Skeletal muscle cell (primary cell): Measurements from ENCODE around the gene SCAI.
"Not testable (repeated sequence)": the region's sequence is repeated elsewhere in the genome, so short reads cannot be mapped to it uniquely, and the experiment has no call there.

Source experiments
- DNase-seq: peaks from one replicate; pipeline ENCODE4 v3.0.0-alpha.2; 2010; ENCODE audit warnings: low read depth
- H3K4me3 ChIP-seq: 2 replicates; pipeline ENCODE4 v1.5.1; 2011; ENCODE audit warnings: low read depth, mild to moderate bottlenecking, control low read depth, low read length, moderate library complexity

The SCAI gene

DNA sequence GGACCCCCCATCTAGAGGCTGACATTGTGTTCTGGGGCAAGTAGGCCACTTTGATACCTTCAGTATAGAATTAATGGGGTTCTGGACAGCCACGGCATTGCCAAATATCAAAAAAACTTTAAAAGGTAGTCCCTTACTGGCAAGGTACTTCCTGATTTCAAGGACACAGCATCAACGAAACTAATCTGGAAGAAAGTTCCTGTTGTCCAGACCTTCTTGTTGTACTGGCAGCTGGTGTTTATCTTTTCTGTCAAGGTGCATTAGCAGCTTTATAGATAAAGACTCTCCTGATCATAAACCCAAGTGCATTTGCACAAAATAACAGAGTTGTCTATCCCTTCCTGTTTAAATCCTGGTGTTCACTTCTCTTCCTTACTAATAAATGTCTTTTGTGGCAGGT, 178.7 kb downstream of the SCAI start:
- H3K4me3 ChIP-seq: no peak overlapping the region

DNA sequence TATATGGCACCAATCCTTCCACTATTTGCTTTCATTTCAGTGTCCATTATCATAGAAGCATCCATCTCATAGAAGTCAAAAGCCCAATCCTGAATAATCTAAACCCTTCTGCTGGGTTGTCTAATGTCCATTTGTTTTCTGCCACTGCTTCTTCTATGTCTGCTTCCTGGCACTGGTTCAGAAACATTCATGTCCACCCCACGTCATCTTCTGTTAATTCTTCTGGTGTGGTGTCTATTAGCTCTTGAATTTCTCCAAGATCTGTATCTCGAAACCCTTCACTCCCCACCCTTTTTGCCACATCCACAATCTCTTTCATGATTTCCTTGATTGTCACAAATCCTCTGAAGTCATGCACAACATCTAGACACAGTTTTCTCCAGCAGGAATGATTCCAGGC, 179.3 kb downstream of the SCAI start:
- no peak for DNase-seq
- no peak overlapping the region for H3K4me3 ChIP-seq

More for the DNA sequence above, 178.7 kb downstream of the SCAI start:
- DNase-seq: no peak

DNA sequence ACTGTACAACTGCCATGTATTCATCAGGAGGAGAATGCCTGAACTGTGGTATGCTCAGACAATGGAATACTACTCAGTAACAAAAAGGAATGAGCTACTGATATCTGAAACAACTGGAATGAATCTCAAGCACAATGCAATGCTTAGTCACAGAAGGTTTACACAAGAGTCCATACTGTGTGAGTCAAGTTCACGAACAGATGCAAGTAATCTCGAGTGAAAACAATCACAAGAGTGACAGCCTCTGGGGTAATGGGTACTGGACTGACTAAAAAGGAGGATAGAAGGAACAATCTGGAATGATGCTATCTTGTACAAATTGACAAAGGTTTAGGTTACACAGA, 182.9 kb downstream of the SCAI start:
- DNase-seq: no peak
- H3K4me3 ChIP-seq: no peak overlapping the region

DNA sequence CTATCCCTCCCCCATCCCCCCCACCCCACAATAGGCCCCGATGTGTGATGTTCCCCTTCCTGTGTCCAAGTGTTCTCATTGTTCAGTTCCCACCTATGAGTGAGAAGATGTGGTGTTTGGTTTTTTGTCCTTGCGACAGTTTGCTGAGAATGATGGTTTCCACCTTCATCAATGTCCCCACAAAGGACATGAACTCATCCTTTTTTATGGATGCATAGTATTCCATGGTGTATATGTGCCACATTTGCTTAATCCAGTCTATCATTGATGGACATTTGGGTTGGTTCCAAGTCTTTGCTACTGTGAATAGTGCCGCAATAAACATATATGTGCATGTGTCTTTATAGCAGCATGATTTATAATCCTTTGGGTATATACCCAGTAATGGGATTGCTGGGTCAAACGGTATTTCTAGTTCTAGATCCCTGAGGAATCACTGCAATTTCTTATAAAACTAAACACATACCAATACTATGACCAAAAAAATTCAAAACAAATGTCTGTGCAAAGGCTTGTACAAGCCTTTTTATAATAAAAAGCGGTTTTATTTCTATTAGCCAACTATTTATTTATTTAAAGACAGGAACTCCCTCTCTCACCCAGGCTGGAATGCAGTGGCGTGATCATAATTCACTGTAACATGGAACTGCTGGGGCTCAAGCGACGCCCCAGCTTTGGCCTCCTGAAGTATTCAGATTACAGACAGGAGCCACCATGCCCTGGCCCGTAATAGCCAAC, 183.5 kb downstream of the SCAI start:
- H3K4me3 ChIP-seq, DNase-seq: not testable (repeated sequence)

DNA sequence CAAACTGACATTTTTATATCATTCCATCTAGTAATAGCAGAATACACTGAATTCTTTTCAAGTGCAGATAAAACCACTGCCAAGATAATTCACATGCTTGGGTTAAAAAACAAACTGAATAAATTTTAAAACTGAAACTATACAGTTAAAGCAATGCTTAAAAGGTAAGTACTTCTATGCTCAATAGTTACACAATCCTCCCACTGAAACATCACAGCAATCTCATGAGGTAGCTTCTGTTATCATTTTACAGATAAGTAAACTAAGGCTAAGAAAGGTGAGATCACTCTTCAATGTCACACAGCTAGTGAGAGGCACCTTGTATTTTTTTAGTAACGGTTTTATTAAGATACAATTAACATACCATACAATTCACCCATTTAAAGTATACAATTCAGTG, 189.1 kb downstream of the SCAI start:
- no peak for DNase-seq
- H3K4me3 ChIP-seq: no peak overlapping the region

DNA sequence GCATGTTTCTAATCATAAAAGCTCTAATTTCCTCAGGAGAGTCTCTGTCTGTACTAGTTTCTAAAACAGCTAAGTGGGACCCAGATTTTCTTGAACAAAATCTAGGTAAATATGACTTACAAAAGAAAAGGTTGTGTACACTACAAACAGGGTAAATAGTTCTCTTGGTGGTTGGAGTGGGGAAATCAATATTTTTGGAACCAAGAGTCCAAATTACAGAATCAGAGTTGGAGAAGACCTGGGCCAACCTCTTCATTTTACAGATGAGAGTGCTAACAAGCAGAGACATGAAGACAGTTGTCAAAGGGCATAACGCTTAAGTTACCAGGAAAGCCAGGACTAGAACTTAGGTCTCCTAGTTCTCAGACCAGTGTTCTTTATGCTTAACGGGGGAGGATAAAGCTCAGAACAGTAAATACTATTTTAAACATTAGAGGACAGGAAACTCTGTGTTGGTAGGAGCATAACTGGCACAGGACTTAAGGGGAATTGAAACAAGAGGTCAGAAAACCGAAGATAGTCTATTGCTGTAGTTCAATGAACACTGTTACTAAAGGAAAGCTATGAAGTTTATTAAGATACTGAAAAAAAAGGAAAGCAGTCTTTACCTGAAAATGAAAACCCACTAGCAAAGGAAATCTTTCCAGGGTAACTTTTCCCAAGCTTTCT, 193.1 kb downstream of the SCAI start:
- no peak overlapping the region for H3K4me3 ChIP-seq
- DNase-seq: no peak

DNA sequence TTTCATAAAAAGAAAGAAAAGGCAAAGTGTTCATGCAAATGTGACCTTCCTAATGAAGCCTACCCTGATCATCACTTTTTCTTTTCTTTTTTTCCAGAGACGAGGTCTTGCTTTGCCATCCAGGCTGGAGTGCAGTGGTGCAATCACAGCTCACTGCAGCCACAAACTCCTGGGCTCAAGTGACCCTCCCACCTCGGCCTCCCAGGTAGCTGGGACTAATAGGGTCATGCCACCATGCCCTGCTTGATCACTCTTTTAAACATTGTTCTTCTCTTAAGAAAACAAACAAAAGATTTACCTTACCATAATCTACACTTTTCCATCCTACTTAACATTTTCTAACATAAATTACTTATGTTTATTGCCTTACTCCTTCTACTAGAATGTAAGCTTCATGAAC, 193.9 kb downstream of the SCAI start:
- DNase-seq: no peak
- no peak overlapping the region for H3K4me3 ChIP-seq

DNA sequence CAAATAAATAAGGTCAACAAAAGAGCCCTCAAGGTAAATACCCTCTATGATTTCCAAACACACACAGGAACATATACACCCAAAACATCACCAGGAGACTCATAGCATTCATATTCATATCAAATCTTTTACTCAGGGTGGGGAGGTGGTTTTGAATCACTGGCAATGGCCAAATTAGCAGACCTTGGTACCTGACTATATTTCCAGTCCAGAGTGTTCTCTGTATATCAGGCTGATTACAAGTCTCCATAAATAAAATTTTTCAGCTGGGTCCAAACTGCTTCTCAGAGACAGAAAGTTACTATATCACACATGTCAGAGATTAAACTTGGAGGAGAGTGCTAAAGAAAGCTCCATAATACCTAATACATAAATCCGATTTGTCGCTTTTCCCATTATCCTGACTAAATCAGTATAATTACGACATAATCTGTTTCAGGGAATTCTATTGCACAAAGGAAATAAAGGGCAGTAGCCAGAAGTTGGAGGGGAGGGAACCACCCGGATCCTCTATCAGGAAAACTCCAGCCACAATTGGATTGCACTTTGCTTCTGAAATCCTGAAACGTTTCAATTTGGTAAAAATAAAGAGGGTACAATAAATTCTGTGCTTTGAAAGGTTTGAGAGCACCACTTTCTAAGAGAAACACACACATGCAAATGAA, 195.5 kb downstream of the SCAI start:
- H3K4me3 ChIP-seq: no peak overlapping the region
- no peak for DNase-seq

DNA sequence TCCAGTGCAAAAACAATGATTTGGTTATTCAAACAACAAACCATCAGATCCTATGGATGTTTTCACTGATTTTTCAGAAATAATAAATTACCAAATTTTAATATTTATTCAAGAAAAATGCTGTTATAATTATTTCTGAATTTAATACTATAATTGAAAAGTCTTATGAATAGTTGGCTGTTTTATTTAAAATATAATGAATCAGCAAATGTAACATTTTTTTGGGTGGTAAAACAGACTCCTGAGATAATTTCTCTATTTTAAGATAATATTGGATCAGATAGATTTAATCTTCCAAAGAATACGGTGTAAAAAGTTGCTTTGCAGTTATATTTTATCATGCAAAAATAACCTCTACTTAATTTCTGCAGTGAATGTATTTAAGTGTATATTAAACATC, 197.2 kb downstream of the SCAI start:
- no peak overlapping the region for H3K4me3 ChIP-seq
- DNase-seq: no peak

DNA sequence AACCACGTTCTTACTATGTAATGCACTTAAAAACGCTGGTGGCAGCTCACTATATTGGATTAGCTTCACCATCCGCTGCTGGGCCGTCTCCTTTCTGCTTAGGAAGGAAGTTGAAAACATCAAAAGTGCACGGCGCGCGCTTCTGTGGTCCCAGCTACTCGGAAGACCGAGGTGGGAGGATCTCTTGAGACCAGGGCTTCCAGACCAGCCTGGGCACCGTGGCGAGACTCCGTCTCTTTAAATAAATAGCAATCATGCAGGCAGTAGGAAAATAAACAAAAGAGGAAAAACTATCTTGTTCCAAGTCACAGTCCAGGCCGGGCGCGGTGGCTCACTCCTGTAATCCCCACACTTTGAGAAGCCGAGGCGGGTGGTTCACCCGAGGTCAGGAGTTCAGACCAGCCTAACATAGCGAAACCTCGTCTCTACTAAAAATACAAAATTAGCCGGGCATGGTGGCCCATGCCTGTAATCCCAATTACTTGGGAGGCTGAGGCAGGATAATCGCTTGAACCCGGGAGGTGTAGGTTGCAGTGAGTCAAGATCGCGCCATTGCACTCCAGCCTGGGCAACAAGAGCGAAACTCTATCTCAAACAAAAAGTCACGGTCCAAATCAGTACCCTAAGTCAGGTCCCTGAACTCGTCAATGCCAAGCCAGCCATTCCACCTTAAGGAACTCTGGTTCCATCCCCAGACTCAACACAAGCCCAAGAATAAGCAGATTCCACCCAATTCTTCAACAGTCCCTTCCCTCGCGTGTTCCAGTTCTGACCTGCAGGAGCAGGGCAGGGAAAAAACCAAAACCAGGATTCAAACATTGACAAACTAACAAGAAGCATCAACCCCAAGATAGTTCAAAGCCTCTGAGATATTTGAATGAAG, 201.4 kb downstream of the SCAI start:
- DNase-seq: no peak
- peak overlapping the region; percentile 82 for H3K4me3 ChIP-seq

DNA sequence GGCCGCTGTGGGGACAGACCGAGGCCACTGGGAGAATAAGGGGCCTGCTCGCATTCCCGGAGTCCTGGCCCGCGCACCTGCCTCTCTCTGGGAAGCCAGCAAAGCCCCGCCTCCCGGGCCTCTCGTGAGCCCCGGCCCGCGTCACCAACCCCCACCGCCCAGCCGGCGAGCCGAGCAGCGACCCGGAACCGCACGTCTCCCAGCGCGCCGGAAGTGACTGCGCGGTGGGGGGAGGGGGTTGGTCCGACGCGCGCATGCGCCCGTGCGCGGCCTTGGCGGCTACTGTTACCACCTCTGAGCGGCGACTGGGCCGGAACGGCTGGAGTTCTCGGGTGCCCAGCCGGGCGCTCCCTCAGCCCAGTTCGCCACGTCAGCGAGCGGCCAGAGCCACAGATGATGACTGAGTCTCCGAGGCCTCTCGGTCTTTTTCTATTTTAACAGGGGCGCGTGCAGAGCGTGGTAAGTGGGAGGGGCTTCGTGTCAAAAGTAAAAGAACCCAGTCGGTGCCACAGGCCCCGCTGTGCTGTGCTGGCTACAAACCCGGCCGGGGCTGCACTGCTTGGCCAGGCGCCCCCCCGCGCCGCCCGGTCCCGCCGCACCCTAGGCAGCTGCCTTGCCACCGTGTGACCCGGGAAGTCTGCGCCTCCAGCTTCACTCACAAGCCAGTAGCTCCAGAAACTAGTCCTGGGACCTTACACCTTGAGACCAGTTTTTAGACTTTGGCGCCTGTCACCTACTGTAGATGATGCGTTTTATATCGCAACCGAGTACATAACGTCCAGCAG, 202.2 kb downstream of the SCAI start, which contains the start of gene GOLGA1:
Gene GOLGA1 (minus strand): TSS at position 190 of the 785 bp plus-strand sequence. CDS start 2,372 bp downstream, outside the sequence.
- peak within 1 kb of the TSS; percentile 82 for H3K4me3 ChIP-seq
- peak; percentile 78 for DNase-seq

DNA sequence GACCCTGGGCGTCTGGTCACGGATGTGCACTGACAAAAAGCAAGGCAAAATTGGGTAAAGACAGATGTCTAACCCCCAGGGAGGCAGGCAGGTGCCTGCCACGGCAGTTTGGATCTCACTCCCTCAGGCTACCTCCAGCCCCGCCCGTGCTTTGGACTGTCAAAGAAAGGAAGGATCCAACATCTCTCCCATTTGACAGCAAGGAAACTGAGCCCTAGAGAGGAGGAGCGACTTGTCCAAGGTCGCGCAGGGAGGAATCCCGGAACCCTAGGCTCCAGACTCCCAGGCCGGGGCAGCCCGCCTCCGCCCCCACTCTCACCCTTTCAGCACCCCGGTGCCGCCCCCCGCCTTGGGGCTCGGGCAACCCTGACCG, 202.8 kb downstream of the SCAI start:
- peak overlapping the region; percentile 82 for H3K4me3 ChIP-seq
- DNase-seq: no peak

DNA sequence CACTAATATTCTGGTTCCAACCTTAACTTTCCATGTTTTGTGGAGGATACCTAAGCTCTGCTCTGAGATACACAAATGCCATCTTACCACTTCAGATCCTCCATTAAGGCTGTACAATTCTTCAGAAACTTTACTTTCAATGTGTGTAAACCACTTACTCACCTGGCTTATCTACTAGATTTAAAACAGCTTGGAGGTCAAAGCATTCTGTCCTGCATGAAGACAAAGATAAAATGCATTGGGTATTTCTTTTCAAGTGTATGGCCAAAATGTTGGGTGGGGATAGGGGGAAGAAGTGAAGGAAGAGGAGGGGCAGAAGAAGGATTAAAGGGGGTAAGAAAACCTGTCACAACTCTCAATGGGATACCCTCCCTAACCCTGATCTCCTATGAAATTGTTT, 203.4 kb downstream of the SCAI start:
- peak overlapping the region; percentile 82 for H3K4me3 ChIP-seq
- no peak for DNase-seq

DNA sequence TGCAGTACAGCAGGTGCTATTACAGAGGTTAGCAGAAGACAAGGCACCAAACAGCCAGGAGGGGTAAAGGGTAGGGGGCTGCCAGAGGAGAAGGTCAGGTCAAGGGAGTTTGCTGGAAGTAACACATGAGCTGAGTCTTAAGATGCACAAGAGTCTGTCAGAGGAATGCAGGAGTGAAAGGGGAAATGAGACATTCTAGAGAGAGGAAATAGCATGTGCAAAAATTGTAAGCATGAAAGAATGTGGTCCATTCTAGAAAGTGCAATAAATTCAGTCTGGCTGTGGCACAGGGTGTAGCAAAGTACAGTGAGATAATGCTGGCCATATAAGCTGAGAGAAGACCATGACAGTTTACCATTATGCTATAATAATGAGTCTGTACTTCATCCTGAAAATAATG, 209.0 kb downstream of the SCAI start:
- H3K4me3 ChIP-seq: no peak overlapping the region
- no peak for DNase-seq

DNA sequence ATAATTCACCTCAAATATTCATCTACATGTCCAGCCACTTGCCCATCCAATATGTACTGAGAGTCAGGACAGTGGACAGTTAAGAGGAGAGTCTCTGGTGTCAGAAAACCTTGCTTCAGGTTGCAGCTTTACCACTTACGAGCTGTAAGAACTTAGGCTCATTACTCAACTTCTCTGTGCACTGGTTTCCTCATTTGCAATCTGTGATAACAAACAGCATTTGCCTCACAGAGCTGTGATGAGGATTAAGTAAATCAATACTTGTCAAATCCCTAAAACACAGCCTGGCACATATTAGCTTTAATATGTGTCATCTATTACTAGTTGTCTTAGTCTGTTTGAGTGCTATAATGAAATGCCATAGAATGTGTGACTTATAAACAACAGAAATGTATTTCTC, 211.0 kb downstream of the SCAI start:
- DNase-seq: no peak
- no peak overlapping the region for H3K4me3 ChIP-seq

DNA sequence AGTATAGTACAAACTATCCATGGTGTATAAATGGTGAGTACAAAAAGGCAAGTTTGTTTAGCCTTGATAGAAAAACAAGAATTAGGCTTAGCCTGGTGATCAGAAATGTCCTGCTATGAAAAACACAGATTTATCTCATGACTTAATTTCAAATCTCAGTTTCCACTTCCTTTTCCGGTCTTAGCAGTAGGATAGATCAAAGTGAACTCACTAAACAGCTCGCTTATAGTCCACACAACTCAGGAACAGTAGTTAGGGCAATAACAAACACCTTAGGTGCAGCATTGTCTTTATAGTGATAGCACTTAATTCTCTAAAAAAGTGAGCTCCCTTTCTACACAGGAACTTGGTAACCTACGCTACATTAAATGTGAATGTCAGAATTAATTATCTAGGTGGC, 213.9 kb downstream of the SCAI start:
- no peak overlapping the region for H3K4me3 ChIP-seq
- DNase-seq: no peak

DNA sequence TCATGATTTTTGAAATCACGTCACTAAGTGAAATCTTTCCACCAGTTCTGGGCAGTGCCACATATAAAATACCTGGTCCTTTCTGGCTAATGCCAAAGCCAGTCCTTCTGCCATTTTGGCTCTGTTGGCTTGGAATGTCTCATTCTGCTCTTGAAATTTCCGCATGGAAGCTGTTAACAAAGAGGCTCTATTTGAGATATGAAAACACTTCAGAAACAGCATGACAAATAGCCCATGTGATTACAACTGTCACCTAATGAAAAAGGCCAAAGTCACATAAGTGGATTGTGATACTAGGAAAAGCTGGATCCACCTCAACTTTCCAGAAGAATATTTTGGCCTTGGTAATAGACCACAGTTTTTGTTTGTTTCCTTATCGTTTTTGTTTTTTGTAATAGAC, 215.2 kb downstream of the SCAI start:
- H3K4me3 ChIP-seq: no peak overlapping the region
- no peak for DNase-seq

DNA sequence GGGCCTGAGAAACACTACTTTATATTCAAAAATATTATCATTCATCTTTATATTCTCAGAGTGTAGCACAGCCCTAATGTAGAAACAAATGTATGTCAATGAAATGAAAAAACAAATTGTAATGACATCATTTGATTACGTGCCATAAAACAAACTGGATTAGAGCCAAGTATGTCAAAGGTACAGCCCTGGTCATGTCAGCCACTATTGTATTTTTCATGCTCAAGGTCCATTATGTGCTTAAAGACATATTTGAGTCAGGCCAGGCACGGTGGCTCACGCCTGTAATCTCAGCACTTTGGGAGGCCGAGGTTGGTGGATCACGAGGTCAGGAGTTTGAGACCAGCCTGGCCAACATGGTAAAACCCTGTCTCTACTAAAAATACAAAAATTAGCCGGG, 222.9 kb downstream of the SCAI start:
- DNase-seq, H3K4me3 ChIP-seq: not testable (repeated sequence)

DNA sequence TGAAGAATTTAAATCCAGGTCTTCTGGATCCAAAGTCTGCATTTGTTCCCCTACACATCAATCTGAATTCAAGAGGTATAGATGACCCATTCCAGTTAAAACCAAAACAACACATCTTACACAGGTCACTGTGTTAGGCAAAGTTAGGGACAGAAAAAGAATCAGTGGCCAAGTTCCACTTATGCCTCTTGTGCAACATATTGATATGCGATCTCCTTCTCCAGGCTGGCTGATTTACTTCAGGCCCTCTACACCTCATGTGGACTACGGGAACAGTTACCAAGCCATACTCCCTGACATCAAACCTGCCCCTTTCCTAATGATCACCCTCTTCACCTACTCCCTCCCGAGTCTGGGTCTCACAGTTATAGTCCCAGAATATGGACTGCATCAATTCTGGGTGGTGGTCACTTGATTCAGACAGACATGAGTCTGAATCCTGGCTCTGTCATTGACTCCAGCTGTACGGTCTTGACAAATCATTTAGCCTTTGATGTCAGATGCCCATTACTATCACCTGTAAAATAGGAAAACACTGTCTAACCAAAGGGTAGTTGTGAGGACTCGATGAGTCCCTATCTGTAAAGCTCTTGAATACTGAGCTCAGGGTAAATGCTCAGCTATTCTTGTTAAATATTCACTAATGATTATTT, 228.4 kb downstream of the SCAI start:
- no peak for DNase-seq
- H3K4me3 ChIP-seq: no peak overlapping the region
